OCI-M1 (cell line): ENCODE data around the gene NBDY.
"Not testable (repeated sequence)": the region's sequence is repeated elsewhere in the genome, so short reads cannot be mapped to it uniquely, and the experiment has no call there.

Source experiments
- DNase-seq: peaks from one replicate; lab custom pipeline; 2025; lab: John Stamatoyannopoulos, UW

The NBDY gene, protein sequence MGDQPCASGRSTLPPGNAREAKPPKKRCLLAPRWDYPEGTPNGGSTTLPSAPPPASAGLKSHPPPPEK

DNA sequence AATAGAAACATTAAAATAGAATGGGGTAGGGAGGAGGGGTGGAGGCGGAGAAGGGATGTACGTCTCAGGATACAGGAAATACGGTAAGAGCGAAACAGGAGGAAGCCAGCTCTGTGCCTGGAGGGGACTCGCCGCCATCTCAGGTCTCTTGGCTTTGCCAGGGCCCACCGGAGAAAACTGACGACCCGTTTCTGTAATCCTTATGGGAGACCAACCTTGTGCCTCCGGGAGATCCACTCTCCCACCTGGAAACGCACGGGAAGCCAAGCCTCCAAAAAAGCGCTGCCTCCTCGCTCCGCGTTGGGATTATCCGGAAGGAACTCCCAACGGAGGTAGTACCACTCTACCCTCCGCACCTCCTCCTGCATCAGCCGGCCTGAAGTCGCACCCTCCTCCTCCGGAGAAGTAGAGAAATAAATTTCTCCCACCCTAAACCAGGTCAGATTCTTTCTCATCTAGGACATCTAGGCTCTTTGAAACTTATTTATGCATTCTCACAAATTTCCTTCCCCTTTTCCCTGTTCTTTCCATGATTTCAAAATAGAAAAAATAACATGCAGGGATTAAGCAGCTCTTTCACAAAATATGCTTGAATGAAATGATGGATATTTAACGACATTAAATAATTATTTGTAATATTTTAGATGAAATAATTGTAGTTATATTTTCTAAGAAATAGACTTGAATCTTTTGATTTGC, at the start of gene NBDY:
Gene NBDY (plus strand): TSS at position 92 of the 699 bp plus-strand sequence. CDS start 111 bp downstream, at position 203.
- peak; percentile 67 for DNase-seq

DNA sequence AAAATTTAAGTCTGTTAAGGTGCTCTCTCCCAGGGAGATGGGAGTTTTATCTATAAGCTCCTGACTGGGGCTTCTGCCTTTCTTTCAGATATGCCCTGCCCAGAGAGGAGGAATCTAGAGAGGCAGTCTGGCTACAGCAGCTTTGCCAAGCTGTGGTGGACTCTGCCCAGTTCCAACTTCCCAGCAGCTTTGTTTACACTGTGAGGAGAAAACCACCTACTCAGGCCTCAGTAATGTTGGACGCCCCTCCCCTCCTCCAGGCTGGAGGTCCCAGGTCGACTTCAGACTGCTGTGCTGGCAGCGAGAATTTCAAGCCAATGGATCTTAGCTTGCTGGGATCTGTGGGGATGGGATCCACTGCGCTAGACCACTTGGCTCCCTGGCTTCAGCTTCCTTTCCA, 24.5 kb upstream of the NBDY start:
- DNase-seq, result not testable (repeated sequence)

DNA sequence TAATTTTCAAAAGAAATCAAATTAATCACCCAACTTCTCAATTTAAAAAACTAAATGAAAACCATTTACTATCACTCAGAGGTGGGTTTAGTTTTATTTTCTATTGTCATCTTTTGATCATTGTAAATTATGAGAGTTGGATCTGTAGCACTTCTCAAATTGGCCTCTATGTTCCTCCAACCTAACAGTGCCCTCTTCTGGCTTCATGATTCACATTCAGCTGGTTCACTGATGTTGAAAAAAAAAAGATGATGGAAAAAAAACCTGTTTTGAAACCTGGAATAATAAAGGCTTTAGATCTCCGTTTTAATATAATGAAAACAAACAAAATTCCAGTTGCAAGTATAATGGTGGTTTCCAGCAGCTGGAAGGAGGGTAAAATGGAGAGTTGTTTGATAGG, 2.4 kb upstream of the NBDY start:
- peak; percentile 66 for DNase-seq

DNA sequence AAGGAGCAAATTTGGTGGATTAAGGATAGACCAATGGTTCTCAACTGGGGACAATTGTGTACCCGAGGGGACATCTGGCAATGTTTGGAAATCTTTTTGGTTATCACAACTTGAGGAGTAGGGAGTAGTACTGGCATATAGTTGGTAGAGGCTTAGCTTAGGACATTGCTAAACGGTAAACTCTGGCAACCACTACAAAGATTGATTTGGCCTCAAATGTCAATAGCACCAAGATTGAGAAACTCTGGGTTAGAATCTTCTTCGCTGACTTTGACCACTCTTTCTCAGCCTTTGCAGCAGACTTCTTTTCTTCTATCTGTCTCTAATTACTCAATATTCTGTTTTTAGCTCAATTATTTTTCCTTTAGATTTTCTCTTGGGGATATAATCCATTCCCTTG, 1.5 kb upstream of the NBDY start:
- no peak for DNase-seq

DNA sequence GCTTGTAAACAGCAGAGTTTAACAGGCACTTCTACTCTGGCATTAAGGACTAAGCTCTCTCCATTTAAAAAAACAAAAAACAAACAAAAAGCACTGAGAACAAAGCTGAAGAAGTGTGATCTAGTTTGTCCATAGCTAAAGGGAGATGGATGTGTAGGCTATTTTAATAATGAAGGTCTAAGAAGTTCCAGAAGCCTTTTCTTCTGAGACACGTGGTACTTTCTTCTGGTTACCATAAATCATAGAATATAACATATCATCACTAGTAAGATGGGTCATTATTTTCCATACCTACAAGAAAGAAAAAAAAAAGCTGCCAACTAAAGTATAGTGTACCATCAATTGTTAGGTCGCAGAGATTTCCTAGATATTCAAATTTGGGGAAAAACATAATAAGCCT, 722 bp upstream of the NBDY start:
- peak; percentile 55 for DNase-seq

DNA sequence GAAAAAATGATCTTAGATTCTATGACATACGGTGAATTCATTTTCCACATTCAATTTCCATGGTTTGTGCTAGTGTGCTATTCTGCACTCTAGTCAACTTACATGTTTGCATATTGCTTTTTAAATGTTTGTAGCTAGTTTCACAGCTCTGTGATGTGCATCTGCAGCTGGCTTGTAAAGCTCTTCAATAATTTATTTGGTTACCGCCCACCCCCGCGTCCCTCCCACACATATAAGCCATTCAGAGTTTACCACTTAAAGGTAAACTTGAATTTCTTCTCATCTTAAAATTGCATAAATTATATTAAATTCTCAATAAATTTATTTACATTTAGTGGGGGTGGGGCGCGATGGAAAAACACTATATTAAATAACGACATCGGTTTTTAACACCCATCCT, 291 bp upstream of the NBDY start:
- peak; percentile 67 for DNase-seq

DNA sequence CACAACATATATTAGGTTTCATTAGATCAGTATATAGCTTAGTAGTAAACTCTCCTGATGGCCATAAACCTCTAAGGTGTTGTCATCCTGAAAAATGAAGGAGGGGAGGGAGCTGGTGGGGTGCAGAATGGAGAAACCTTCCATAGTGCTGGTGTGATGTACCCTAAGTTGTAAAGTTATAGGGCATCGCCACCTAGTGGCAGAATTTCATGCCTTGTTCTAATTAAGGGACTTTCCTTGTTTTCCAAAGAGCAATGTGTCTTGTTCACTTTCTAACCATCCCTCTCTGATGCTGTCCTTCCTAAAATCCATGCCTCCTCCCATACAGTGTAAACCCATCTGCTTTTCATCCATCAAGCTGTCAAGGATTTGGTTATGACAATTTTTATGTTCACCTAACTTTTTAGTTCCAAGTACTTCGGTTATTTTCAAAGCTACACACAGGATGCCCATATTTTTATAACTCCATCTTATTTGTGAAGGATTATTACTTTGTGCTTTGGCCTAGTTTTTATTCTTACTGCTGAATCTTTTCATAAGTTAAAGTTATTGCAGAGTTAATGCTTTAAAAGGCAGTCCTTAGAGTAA, 4.5 kb downstream of the NBDY start:
- DNase-seq, result peak; percentile 74

DNA sequence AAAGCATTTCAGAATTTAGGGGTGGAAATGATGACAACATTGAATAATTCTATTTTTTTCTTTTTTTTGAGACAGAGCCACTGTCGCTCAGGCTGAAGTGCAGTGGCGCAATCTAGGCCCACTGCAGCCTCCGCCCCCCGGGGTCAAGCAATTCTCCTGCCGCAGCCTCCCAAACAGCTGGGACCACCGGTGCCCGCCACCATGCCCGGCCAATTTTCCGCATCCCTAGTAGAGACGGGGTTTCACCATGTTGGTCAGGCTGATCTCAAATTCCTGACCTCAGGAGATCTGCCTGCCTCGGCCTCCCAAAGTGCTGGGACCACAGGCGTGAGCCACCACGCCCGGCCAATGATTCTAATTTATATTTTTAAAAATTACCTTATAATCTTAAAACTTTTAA, 7.2 kb downstream of the NBDY start:
- DNase-seq, result no peak

DNA sequence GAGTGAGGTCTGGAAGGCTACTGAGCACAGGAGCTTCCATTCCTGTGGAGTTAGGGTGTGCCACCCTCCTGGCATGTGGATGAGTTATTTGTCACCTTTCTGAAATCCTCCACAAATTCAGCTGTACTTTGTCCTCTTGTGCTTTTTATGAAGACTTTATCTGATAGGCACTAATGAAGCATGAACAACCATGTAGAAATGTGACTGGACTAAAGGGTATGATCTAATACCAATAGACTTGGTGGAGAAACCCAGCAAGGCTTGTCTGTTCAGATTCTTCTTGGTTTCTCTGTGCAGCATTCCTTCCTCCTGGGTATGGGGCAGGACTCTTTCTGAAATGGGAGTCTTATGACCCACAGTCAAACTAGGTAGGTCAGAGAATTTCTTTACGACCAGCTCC, 9.6 kb downstream of the NBDY start:
- DNase-seq, result no peak

DNA sequence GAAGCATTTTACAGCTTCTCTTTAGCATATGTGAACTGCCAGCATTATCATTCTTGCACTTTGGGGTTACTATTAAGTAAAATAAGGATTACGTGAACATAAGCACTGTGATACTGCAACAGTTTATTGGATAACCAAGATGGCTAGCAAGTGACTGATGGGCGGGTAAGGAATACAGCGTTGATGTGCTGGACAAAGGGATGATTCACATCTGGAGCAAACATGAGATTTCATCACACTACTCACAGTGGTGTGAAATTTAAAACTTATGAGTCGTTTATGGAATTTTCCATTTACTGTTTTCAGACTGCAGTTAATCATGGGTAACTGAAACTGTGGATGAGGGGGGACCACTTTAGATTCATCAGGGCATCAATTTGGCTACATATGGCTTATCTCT, 16.0 kb downstream of the NBDY start:
- no peak for DNase-seq

DNA sequence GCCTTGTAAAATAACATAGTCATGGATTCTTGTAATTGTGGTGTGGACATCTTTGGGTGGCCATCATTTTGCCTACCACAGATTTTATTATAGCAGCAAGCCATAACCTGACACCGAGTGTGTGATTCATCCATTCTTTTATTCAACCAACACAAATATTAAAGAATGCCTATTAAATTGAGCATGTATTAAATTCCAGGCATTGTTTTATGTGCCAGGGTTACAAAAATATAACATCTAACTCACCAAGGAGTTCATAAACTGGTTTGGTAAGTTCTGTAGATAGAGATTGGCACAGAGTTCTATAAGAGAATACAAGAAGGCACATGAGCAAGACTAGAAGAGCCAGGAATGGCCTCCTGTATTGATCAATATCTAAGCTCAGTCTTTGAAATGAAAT, 18.0 kb downstream of the NBDY start:
- no peak for DNase-seq

DNA sequence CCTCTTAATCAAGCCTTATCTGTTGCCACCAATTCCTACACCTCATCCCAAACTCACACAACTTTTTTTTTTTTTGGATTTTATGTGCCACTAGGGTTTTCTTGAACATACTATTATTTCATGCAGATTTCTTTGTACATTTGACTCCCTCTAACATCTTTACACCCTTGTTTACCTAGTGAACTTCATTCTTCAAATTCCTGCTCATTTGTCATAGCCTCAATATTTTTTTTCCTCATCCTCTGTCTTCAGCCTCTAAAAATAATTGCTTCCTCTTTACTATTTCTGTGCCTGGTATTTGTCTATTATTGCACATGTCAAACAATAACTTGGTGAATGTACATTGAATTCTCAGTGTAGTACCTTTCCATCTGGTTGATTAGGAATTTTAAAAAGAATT, 22.0 kb downstream of the NBDY start:
- no peak for DNase-seq

DNA sequence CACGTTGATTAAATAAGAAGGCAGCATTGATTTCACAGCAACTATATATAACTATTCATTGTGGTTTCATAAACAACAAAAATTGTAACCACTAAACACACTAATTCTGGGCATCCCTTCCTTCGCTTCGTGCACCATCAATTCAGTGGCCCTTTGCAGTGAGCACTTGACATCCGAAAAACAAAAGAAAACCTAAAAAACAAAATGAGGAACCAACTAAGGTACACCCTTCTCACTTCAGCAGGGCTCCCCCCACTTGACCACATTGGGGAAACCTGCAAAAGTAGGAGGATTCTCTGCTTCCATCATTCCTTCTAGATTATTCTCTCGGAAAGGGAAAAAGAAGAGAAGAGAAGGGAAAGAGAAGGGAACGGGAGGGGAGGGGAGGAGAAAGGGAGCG, 28.3 kb downstream of the NBDY start:
- no peak for DNase-seq

DNA sequence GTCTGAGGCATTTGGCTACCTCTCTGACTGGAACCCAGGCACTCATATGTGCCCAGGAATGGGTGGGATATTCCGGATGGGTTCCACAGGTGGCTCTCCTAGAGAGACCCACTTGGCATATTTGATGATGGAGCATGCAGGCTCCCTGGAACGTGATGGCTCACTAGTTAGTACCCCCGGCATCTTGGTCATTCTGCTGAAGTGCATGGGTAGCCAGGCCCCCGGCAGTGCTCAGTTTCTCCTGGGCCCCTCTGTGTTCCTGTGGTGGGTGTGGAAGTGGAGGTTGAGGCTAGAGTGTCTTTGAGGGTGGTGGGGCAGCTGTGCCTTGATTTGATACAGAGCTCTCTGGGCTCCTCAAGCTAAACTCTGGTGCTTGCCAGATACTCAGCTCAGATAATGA, 29.4 kb downstream of the NBDY start:
- no peak for DNase-seq

DNA sequence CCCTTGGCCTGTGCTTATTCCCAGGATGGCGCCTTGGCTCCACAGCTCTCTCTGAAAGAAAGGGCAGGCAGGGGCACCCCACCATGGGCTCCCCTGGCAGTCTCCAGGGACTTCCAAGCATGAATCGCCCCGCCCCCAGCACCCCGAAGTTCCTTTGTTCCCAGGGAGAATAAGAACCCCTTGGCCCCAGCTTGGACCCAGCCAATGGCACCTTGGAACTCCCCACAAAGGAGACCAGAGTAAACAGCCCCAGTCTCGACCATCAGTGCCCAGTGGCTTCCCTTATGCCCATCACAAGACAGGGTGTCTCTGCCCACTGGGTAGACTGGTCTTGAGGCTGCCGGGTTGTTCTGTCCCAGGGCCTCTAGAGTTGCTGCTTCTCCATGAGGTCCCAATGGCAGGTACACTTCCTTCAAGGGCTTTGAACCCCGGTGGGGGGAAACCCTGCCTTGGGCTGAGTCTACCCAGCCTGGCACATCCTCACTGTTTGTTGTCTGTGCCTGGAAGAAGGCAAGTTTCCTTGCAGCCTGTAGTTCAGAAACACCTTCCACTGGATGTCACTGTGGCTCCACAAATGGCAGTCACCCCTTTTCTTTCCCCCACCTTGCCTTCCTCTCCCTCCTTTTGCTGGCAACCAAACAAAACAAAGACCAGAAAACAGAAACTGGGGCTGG, 30.8 kb downstream of the NBDY start:
- DNase-seq, result no peak

DNA sequence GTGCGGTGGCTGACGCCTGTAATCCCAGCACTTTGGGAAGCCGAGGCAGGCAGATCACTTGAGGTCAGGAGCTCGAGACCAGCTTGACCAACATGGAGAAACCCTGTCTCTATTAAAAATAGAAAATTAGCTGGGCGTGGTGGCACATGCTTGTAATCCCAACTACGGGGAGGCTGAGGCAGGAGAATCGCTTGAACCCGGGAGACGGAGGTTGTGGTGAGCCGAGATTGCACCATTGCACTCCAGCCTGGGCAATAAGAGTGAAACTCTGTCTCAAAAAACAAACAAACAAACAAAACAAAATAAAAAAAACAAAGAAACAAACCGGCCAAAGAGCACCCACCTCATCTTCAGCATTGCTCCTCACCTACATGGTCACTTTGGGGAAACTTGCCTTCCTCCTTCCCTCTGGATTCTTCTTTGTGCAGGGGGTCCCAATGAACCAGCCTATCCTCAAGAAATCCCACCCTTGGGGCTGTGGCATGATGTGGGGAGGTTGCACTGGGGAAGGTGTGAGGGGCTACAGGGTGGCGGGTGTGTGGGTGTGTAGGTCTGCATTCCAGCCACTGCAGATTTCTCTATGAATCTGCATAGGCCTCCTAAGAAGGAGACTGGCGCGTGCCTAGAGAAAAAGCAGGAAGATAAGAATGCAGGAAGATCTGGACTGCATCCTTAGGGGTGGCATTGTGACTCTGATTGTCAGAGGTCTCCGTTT, 31.5 kb downstream of the NBDY start:
- not testable (repeated sequence) for DNase-seq

DNA sequence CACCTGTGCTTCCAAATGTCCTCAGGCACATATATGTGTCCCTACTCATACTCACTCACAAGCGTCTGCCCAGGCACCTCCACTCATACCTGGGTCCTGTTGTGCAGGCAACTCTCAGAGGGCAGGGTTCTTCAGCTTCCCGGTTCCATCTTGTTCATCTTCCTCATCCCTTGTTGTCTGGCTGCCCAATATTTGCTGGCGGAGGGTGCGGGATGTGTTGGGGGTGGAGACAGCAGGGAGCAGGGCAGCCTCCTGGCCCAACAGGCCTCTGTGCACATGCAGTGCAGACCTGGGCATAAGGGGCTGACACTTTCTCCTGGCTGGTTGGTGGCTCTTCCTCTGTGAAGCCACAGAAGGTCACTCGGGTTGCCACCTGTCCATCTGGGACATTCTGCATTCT, 32.1 kb downstream of the NBDY start:
- no peak for DNase-seq

DNA sequence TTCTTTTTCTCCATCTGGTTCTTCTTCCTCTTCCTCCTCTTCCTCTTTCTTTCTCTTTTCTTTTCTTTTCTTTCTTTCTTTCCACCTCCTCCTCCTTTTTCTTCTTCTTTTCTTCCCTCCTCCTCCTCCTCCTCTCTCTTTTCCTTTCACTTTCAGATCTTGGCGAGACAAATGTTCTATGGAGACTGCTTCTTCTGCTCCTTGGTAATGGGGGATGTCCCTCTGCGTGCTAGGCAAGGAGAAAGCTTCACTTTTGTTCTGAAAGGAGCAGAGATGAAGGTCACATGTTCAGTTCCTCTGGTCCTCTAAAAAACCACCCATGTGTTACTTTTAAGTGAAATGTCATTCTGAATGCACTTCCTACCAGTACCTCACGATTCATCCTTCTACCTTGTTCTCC, 33.2 kb downstream of the NBDY start:
- no peak for DNase-seq

DNA sequence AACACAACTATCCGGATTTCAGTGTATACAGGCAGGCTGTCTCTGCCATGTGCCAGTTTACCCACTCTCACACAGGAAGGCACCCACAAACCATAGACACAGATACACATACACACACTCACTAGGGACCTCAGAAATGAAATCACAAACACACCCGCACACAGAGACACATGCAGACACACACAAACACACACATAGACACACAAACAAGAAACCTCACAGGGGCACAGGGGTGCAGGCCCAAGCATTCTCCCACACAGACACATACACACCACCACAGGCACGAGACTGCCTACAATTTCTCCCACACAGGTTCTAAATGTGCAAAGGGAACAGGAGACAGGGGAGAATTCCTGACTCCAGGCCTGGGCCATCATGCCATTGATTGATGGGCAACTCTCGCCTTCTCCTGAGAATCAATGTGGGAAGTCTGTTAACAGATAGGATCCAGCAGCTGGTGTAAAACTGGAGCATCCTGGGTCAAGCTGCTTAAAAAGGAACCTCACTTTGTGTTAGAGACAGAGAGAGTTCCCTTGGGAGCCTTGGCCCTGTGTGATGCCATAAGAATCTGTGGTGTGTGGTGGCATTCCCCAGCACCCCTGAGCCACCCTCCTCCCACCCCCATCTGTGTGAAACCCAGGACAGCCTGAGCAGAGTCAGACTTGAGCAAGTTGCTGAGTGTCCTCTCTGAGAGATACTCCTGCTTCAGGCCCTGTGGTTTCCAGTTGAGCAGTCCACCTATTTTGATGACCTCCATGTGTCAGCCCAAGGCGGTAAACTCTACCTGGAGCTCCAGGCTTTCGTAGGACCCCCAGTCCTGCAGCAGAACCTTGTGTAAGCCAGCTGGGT, 33.9 kb downstream of the NBDY start:
- DNase-seq, result no peak

DNA sequence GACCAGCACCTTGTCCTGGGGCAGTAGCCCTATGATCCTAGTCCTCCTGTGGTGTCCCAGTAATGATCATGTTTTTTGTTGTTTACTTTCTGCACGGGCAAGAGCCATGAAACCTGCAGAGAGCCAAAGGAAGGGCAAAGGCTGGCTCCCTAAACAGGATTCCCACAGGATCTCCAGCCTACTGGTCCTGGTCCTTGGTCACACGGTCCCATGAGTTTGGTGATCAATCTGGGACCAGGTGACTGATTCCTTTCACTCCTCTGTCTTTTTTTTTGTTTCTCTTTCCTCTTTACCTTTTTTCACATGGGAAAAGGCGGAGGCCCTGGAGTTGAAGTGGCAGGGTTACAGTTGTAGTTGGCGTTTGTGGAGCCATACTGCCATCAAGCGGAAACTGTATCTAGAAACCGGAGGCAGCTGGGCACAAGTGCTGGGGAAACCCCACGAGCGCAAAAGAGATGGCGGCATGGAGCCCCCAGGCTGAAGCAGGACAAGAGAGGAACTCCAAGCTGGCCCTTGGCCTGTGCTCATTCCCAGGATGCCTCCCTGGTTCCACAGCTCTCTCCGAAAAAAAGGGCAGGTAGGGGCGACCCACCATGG, 34.6 kb downstream of the NBDY start:
- no peak for DNase-seq
